ENCODE data around the gene QSOX2. TPM values are rescaled to one million over a fixed set of nuclear protein-coding genes. Genes with fewer than 3 reads are reported as not detected.

The QSOX2 gene
- total RNA-seq, 2 donors from 2014 or later = 7.2 to 13.5 TPM

DNA sequence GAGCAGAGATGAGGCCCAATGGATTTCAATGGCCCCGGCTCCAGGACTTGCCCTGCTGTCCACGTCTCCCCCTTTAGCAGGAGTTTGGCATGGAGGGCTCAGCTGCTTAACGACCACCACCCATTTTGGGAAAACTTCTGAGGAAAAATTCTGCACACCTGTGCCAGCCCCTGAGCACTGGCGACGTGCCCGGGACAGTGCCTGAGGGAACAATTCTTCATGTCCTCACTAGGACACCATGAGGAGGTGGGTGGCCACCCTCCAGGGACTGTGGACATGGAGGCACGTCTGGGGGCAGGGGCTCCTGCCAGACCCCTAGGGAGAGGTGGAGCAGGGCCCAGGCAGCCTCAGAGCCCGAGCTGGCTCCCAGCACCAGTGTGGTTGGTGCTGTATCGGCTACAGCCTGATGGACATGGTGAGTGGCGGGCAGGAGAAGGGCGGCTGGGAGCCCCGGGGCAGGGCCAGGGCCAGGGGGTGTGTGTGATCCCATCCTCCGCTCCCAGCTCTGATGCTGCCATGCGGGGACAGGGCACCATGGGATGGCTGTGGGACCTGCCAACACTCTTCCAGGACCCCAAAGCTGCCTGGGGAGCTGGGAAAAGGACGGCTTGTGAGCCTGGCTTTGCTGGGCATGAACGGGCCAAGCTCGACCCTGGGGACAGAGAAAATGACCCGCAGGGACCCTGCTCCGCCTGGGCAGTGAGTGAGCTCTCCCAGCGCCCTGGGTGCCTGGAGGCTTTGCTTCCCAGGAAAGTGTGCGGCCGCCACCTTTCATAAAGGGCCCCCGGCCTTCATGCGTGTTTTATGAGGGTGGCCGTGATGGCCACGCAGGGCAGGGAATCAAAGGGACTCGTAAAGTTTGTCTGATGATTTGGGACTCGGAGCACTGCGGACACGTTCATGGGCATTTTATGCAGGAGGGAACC is 3.6 kb upstream of the QSOX2 start:
- H3K4me1 ChIP-seq (ENCODE audit: control insufficient read depth in 1 of 2, low read depth in 2 of 2) = peaks cover 8 to 11% of the 10 kb centered on the region in 2 donors
- H3K27me3 ChIP-seq (replicated peaks; ENCODE audit: insufficient read depth) = no peaks in the 10 kb centered on the region
- no peak overlapping the region for H3K4me3 ChIP-seq
- DNase-seq (ENCODE audit: low spot score) (no peak), ATAC-seq (ENCODE audit: insufficient number of reproducible peaks, low FRiP score, low read depth) (no peak)
- TF ChIP-seq, protein P1, sequence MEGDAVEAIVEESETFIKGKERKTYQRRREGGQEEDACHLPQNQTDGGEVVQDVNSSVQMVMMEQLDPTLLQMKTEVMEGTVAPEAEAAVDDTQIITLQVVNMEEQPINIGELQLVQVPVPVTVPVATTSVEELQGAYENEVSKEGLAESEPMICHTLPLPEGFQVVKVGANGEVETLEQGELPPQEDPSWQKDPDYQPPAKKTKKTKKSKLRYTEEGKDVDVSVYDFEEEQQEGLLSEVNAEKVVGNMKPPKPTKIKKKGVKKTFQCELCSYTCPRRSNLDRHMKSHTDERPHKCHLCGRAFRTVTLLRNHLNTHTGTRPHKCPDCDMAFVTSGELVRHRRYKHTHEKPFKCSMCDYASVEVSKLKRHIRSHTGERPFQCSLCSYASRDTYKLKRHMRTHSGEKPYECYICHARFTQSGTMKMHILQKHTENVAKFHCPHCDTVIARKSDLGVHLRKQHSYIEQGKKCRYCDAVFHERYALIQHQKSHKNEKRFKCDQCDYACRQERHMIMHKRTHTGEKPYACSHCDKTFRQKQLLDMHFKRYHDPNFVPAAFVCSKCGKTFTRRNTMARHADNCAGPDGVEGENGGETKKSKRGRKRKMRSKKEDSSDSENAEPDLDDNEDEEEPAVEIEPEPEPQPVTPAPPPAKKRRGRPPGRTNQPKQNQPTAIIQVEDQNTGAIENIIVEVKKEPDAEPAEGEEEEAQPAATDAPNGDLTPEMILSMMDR (IDR thresholded peaks at IDR 0.05) = no peak
- H3K36me3 ChIP-seq = no peaks in the 10 kb centered on the region
- H3K27ac ChIP-seq = no peak overlapping the region
- H3K9me3 ChIP-seq = no peaks in the 10 kb centered on the region

DNA sequence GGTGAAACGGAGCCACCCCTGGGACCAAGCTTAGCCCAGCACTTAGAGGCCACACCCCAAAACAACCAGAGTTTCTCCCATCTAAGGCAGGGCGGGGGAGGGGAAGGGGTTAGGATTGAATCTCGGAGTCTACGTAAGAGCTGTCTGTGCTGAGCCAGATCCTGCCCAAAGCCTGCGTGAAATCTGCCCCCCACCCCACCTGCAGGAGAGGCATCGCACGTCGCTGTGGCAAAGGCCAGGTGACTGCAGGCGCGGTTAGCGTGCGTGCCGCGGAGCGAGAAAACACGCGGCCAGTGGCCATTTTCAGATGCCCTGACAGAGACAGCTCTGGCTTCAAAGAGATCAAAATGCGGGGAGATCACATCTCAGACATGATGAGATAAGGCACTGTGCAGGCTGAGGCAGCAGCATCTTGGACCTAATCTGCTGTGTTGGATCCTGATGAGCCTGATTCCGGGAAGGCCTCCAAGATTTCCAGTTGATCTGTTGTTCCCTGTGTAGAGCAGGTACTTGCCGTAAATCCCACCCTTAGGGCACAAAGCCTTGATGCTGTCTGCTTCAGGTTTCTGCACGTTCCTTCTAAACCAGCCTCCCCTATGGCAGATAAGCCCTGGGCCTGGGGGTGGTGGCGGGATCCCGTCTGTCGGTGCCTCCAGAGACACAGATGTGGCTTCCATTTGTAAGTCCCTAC is 2.5 kb upstream of the QSOX2 start:
- Histone ChIP-seq H3K36me3 (no peaks in the 10 kb centered on the region), H3K4me3 (no peak overlapping the region), H3K9me3 (no peaks in the 10 kb centered on the region), H3K27me3 (replicated peaks; ENCODE audit: insufficient read depth) (no peaks in the 10 kb centered on the region), H3K4me1 (ENCODE audit: control insufficient read depth in 1 of 2, low read depth in 2 of 2) (peaks cover 8 to 13% of the 10 kb centered on the region in 2 donors), H3K27ac (no peak overlapping the region)
- TF ChIP-seq, protein P1 (IDR thresholded peaks at IDR 0.05) = no peak
- DNase-seq (ENCODE audit: low spot score) (no peak), ATAC-seq (ENCODE audit: insufficient number of reproducible peaks, low FRiP score, low read depth) (no peak)

DNA sequence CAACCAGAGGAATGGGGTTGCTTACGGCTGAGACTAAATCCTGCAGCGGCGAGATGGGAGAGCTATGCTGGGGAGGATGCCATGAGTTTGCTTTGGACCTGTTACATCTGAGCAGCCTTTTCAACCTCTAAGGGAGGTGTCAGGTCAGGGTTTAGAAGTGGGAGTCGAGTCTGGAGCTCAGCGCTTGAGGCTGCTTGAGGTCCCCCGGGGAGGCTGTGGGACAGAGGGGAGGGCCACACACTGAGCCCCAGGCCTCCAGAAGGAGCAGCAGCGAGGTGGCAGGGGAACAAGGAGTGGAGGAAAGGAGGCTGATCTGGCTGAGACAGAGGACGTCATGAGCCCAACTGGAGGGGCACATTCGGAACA is 1.9 kb upstream of the QSOX2 start:
- ATAC-seq (ENCODE audit: insufficient number of reproducible peaks, low FRiP score, low read depth) (no peak), DNase-seq (ENCODE audit: low spot score) (no peak)
- H3K27me3 ChIP-seq (replicated peaks; ENCODE audit: insufficient read depth) = no peaks in the 10 kb centered on the region
- H3K4me1 ChIP-seq (ENCODE audit: control insufficient read depth in 1 of 2, low read depth in 2 of 2) = peaks cover 8 to 13% of the 10 kb centered on the region in 2 donors
- H3K9me3 ChIP-seq = no peaks in the 10 kb centered on the region
- TF ChIP-seq, protein P1 (IDR thresholded peaks at IDR 0.05) = no peak
- no peaks in the 10 kb centered on the region for H3K36me3 ChIP-seq
- no peak overlapping the region for H3K4me3 ChIP-seq
- no peak overlapping the region for H3K27ac ChIP-seq

DNA sequence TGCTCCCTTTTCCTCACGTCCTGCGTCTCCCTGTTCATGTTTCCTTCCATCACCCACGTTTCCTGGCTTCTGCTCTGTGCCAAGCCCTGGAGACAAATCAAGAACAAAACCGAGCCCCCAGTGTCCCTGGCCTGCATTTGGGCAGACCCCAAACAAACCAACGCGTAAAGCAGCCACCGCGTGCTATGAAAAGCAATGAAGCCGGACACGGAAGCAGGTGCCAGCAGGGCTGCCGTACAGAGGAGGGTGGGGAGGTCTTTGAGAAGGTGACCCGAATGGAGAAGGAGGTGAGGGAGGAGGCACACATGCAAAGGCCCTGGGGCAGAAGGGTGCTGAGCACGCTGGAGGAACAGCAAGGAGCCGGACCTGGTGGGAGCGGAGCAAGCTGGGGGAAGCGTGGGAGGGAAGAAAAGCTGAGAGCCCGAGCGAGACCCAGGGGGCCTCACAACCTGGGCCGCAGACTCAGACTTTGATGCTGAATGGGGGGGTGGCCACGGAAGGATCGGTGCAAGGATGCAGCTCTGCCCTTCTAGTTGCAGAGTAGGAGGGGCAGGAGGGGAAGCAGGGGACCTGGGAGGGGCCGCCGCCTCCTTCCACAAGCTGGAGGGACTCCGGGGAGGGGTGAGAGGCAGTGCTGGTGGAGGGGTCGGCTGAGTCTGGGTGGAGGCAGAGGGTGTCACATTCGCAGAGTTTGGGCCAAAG is 1.4 kb upstream of the QSOX2 start:
- Histone ChIP-seq H3K9me3 (no peaks in the 10 kb centered on the region), H3K4me1 (ENCODE audit: control insufficient read depth in 1 of 2, low read depth in 2 of 2) (peaks cover 8 to 13% of the 10 kb centered on the region in 2 donors), H3K36me3 (no peaks in the 10 kb centered on the region), H3K27ac (no peak overlapping the region), H3K27me3 (replicated peaks; ENCODE audit: insufficient read depth) (no peaks in the 10 kb centered on the region), H3K4me3 (no peak overlapping the region)
- DNase-seq (ENCODE audit: low spot score) (no peak), ATAC-seq (ENCODE audit: insufficient number of reproducible peaks, low FRiP score, low read depth) (no peak)
- TF ChIP-seq, protein P1 (IDR thresholded peaks at IDR 0.05) = no peak

DNA sequence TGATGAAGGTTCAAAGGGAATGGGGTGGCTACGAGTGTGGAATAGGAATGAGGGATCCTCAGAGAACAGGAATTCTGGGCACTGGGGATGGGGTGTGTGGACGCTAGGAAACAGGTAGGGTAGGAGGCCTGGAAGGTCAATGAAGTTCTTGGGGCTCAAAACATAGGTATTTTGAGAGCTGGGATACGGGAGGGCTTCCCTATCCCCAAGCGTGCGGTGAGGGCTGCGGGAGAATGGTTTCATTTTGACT is 718 bp downstream of the QSOX2 start:
- no peaks in the 10 kb centered on the region for H3K9me3 ChIP-seq
- no peaks in the 10 kb centered on the region for H3K27me3 ChIP-seq (replicated peaks; ENCODE audit: insufficient read depth)
- ATAC-seq (ENCODE audit: insufficient number of reproducible peaks, low FRiP score, low read depth) (no peak), DNase-seq (ENCODE audit: low spot score) (no peak)
- no peak overlapping the region for H3K27ac ChIP-seq
- H3K4me3 ChIP-seq = peak overlapping the region; percentile 83
- TF ChIP-seq, protein P1 (IDR thresholded peaks at IDR 0.05) = no peak
- no peaks in the 10 kb centered on the region for H3K36me3 ChIP-seq
- H3K4me1 ChIP-seq (ENCODE audit: control insufficient read depth in 1 of 2, low read depth in 2 of 2) = peaks cover 8 to 13% of the 10 kb centered on the region in 2 donors
